Peyer's patch (tissue), 4 donors: ENCODE results near the gene PLK2. TPM values are rescaled to one million over a fixed set of nuclear protein-coding genes. Genes with fewer than 3 reads are reported as not detected.
A peak's percentile ranks its signal among the peaks of the same experiment; 100 is the strongest.

ENCODE experiments used
- DNase-seq, 3 donors: peaks; one replicate each; pipeline ENCODE4 v3.0.0-alpha.2; 2017 to 2019
- H3K27ac ChIP-seq, 4 donors: fragments of 200-600 bp; sonication (generic); one replicate each; pipeline ENCODE4 v1.5.1; 2016 to 2019
- H3K27me3 ChIP-seq, 2 donors: fragments of 200-600 bp; sonication (generic); one replicate each; pipeline ENCODE4 v1.5.1; 2019
- H3K36me3 ChIP-seq, 3 donors: fragments of 200-600 bp; sonication (generic); one replicate each; pipeline ENCODE4 v1.5.1; 2016 to 2019
- H3K4me1 ChIP-seq, 4 donors: fragments of 200-600 bp; sonication (generic); one replicate each; pipeline ENCODE4 v1.5.1; 2016 to 2019
- H3K4me3 ChIP-seq, 4 donors: fragments of 200-600 bp; sonication (generic); 1 replicate in 3 of 4; 2 replicates in 1 of 4; pipeline ENCODE4 v1.5.1; 2016 to 2019; ENCODE audit warnings: mild to moderate bottlenecking in 1 of 4
- H3K9me3 ChIP-seq, 4 donors: fragments of 200-600 bp; sonication (generic); one replicate each; pipeline ENCODE4 v1.5.1; 2016 to 2019; ENCODE audit warnings: mild to moderate bottlenecking in 1 of 4
- CTCF ChIP-seq, 6 experiments: fragments of 450-650 bp in 4 of 6; fragments of 200-600 bp in 2 of 6; sonication (generic) in 1 of 6; IDR thresholded peaks; one replicate each; pipeline ENCODE4 v1.5.1; 2017 to 2019; ENCODE audit warnings: antibody characterized with exemption in 6 of 6, mild to moderate bottlenecking in 3 of 6, moderate library complexity in 1 of 6
- POLR2A ChIP-seq, 2 donors: fragments of 450-650 bp; IDR thresholded peaks; one replicate each; pipeline ENCODE4 v1.5.1; 2017; ENCODE audit warnings: antibody characterized with exemption in 2 of 2, mild to moderate bottlenecking in 2 of 2, moderate library complexity in 2 of 2
- total RNA-seq, 4 donors: library from RNA; depleted of rRNA; stranded (reverse); fragments of >200 nt; gene quantifications; one replicate each; pipeline ENCODE4 v1.1.0, GENCODE V29; 2016

Gene PLK2
- total RNA-seq, 4 donors from 2014 or later: 31.6 to 61.1 (median 43.6) TPM

- Histone ChIP-seq H3K4me1 (no peaks in the 10 kb centered on the region), H3K27ac (no peak overlapping the region), H3K36me3 (no peaks in the 10 kb centered on the region), H3K9me3 (no peaks in the 10 kb centered on the region), H3K27me3 (no peaks in the 10 kb centered on the region), H3K4me3 (no peak overlapping the region)
- TF ChIP-seq CTCF (IDR thresholded peaks at IDR 0.05): no peak
- TF ChIP-seq POLR2A (IDR thresholded peaks at IDR 0.05): no peak
- DNase-seq: no peak
Observed at GRCh38 chr5:58484505-58484904, 24.6 kb upstream of the PLK2 start.

- H3K36me3 ChIP-seq: no peaks in the 10 kb centered on the region
- H3K9me3 ChIP-seq: no peaks in the 10 kb centered on the region
- TF ChIP-seq CTCF (IDR thresholded peaks at IDR 0.05) (no peak), POLR2A (IDR thresholded peaks at IDR 0.05) (no peak)
- H3K27ac ChIP-seq: no peak overlapping the region
- H3K4me3 ChIP-seq: no peak overlapping the region
- H3K27me3 ChIP-seq: no peaks in the 10 kb centered on the region
- no peaks in the 10 kb centered on the region for H3K4me1 ChIP-seq
- no peak for DNase-seq
Observed at GRCh38 chr5:58482536-58482935, 22.6 kb upstream of the PLK2 start.

- Histone ChIP-seq H3K27me3 (no peaks in the 10 kb centered on the region), H3K4me1 (no peaks in the 10 kb centered on the region), H3K36me3 (no peaks in the 10 kb centered on the region), H3K27ac (no peak overlapping the region), H3K9me3 (no peaks in the 10 kb centered on the region), H3K4me3 (no peak overlapping the region)
- DNase-seq: no peak
- TF ChIP-seq CTCF (IDR thresholded peaks at IDR 0.05): no peak
- TF ChIP-seq POLR2A (IDR thresholded peaks at IDR 0.05): no peak
Observed at GRCh38 chr5:58481828-58482227, 21.9 kb upstream of the PLK2 start.

GRCh38 chr5:58481066-58481676 lies 21.3 kb upstream of the PLK2 start:
- Histone ChIP-seq H3K27me3 (no peaks in the 10 kb centered on the region), H3K27ac (no peak overlapping the region), H3K9me3 (no peaks in the 10 kb centered on the region), H3K4me3 (no peak overlapping the region), H3K36me3 (no peaks in the 10 kb centered on the region), H3K4me1 (no peaks in the 10 kb centered on the region)
- TF ChIP-seq POLR2A (IDR thresholded peaks at IDR 0.05) (no peak), CTCF (IDR thresholded peaks at IDR 0.05) (no peak)
- DNase-seq: no peak

- no peak for DNase-seq
- peak in 3 of 6 experiments; percentile 3 to 27 (median 17) for TF ChIP-seq CTCF (IDR thresholded peaks at IDR 0.05)
- no peak for TF ChIP-seq POLR2A (IDR thresholded peaks at IDR 0.05)
Observed at GRCh38 chr5:58477760-58478376, 18.0 kb upstream of the PLK2 start.

More at GRCh38 chr5:58477760-58478376, 18.0 kb upstream of the PLK2 start:
- no peak overlapping the region for H3K27ac ChIP-seq
- H3K4me1 ChIP-seq: no peaks in the 10 kb centered on the region
- no peak overlapping the region for H3K4me3 ChIP-seq
- H3K27me3 ChIP-seq: no peaks in the 10 kb centered on the region
- no peaks in the 10 kb centered on the region for H3K9me3 ChIP-seq
- no peaks in the 10 kb centered on the region for H3K36me3 ChIP-seq
